ENCODE data around the gene PCGF5. TPM values are rescaled to one million over a fixed set of nuclear protein-coding genes. Genes with fewer than 3 reads are reported as not detected.

Gene PCGF5
- total and polyA plus RNA-seq, 9 of the 15 experiments (the other 6 are each of a cell fraction or from before 2014, with no cell fraction given): 10.9 to 40.0 (median 20.3) TPM

DNA sequence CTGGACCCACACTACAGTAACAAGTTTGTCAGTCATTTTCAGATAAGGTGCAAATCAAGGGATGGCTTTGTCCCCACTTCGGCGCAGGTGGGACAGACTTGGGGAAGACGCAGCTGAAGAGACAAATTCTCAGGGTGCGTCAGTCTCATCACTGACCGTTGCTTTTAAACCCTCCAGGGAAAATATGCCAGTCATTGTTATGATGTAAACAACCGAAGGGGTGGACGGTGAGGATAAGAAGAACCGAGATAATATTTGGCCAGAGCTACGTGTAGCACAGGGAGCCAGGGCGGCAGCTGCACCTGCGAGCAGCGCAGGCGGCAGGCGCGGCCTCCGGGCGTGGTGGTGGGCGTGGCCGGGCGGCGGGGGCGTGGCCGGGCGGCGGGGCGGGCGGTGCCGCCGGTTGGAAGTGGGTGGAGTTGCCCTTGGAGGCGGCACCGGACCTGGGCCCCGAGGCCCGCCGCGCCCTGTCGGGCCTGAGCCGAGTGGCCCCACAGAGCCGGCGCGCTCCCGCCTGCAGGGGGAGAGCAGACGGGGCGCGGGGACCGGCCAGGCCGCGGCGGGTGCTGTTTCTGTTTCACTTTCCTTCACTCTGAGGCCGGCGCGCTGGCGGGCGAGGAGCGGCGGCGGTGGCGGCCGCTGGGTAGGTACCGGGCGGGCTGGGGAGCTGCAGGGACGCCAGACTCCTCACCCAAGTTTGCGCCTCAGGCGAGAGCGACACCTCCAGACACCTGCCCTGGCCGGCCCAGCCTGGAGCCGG is at the start of gene PCGF5 (continued):
- TF ChIP-seq ZKSCAN1 (IDR thresholded peaks at IDR 0.05; ENCODE audit: low read depth, low read length): 0 out of 2 replicates have a peak, but pooled peaks have one; percentile 9
- 0 out of 2 replicates have a peak, but pooled peaks have one; percentile 37 for TF ChIP-seq TRIM28 (IDR thresholded peaks at IDR 0.05)
- TF ChIP-seq BCOR (IDR thresholded peaks at IDR 0.05): 0 out of 2 replicates have a peak, but pooled peaks have one; percentile 30
- no peak for TF ChIP-seq COPS2 (conservative IDR thresholded peaks at IDR 0.05)
- no peak for TF ChIP-seq CEBPB (tag; IDR thresholded peaks at IDR 0.05)
- TF ChIP-seq AFF4 (CRISPR knock-in tag; IDR thresholded peaks at IDR 0.05): peak; percentile 56; the same call in 1 of the 2 replicates
- no peak for TF ChIP-seq ZNF24 (IDR thresholded peaks at IDR 0.05)
- TF ChIP-seq ZFX (CRISPR knock-in tag; IDR thresholded peaks at IDR 0.05): peak; percentile 84
- no peak for TF ChIP-seq ZNF253 (CRISPR knock-in tag; conservative IDR thresholded peaks at IDR 0.05)
- no peak for TF ChIP-seq ZNF140 (CRISPR knock-in tag; IDR thresholded peaks at IDR 0.05)
- peak; percentile 52; the same call in 1 of the 2 replicates for TF ChIP-seq PML (IDR thresholded peaks at IDR 0.05; ENCODE audit: low read length)
- no peak for TF ChIP-seq ZNF212 (CRISPR knock-in tag; IDR thresholded peaks at IDR 0.05)
- peak; percentile 74; the same call in 1 of the 2 replicates for TF ChIP-seq HDAC2 (IDR thresholded peaks at IDR 0.05)
- TF ChIP-seq JUN (IDR thresholded peaks at IDR 0.05; ENCODE audit: borderline replicate concordance, low read depth, low read length): 0 out of 2 replicates have a peak, but pooled peaks have one; percentile 13
- no peak for TF ChIP-seq JUN (CRISPR knock-in tag; IDR thresholded peaks at IDR 0.05; ENCODE audit: borderline replicate concordance)
- peak; percentile 60 for TF ChIP-seq FOSL1 (tag; conservative IDR thresholded peaks at IDR 0.05)
- TF ChIP-seq, protein P1, sequence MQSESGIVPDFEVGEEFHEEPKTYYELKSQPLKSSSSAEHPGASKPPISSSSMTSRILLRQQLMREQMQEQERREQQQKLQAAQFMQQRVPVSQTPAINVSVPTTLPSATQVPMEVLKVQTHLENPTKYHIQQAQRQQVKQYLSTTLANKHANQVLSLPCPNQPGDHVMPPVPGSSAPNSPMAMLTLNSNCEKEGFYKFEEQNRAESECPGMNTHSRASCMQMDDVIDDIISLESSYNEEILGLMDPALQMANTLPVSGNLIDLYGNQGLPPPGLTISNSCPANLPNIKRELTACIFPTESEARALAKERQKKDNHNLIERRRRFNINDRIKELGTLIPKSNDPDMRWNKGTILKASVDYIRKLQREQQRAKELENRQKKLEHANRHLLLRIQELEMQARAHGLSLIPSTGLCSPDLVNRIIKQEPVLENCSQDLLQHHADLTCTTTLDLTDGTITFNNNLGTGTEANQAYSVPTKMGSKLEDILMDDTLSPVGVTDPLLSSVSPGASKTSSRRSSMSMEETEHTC (IDR thresholded peaks at IDR 0.05): no peak
- TF ChIP-seq JUND (IDR thresholded peaks at IDR 0.05; ENCODE audit: borderline replicate concordance, low read depth, low read length): peak; percentile 56
- TF ChIP-seq JUND (tag; IDR thresholded peaks at IDR 0.05; ENCODE audit: borderline replicate concordance, low read depth, low read length): peak; percentile 34; the same call in 1 of the 3 replicates
- TF ChIP-seq, protein P2, sequence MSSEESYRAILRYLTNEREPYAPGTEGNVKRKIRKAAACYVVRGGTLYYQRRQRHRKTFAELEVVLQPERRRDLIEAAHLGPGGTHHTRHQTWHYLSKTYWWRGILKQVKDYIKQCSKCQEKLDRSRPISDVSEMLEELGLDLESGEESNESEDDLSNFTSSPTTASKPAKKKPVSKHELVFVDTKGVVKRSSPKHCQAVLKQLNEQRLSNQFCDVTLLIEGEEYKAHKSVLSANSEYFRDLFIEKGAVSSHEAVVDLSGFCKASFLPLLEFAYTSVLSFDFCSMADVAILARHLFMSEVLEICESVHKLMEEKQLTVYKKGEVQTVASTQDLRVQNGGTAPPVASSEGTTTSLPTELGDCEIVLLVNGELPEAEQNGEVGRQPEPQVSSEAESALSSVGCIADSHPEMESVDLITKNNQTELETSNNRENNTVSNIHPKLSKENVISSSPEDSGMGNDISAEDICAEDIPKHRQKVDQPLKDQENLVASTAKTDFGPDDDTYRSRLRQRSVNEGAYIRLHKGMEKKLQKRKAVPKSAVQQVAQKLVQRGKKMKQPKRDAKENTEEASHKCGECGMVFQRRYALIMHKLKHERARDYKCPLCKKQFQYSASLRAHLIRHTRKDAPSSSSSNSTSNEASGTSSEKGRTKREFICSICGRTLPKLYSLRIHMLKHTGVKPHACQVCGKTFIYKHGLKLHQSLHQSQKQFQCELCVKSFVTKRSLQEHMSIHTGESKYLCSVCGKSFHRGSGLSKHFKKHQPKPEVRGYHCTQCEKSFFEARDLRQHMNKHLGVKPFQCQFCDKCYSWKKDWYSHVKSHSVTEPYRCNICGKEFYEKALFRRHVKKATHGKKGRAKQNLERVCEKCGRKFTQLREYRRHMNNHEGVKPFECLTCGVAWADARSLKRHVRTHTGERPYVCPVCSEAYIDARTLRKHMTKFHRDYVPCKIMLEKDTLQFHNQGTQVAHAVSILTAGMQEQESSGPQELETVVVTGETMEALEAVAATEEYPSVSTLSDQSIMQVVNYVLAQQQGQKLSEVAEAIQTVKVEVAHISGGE (CRISPR knock-in tag; IDR thresholded peaks at IDR 0.05): peak in 1 of 3 experiments; percentile 36; a peak in 1 of 6 replicates
